HFFc6 (cell line): Measurements from ENCODE around the gene RNASEL. TPM values are rescaled to one million over a fixed set of nuclear protein-coding genes. Genes with fewer than 3 reads are reported as not detected.
A peak's percentile ranks its signal among the peaks of the same experiment; 100 is the strongest.

Experiments used
- DNase-seq: peaks from one replicate; pipeline ENCODE4 v3.0.0-alpha.2; 2018
- H3K27ac Mint-ChIP-seq: 2 replicates; pipeline ENCODE4 v1.8.0; 2020; ENCODE audit warnings: mild to moderate bottlenecking, mixed read lengths
- H3K27me3 Mint-ChIP-seq: 2 replicates; pipeline ENCODE4 v1.8.0; 2021; ENCODE audit warnings: mild to moderate bottlenecking, moderate library complexity, mixed read lengths; ENCODE audit not compliant: insufficient read depth
- H3K36me3 Mint-ChIP-seq: 2 replicates; pipeline ENCODE4 v1.8.0; 2021; ENCODE audit warnings: low read depth, mixed read lengths
- H3K4me1 Mint-ChIP-seq: 2 replicates; pipeline ENCODE4 v1.8.0; 2020; ENCODE audit warnings: low read depth, mixed read lengths
- H3K4me3 Mint-ChIP-seq: 2 replicates; pipeline ENCODE4 v1.8.0; 2020; ENCODE audit warnings: mild to moderate bottlenecking, moderate library complexity, mixed read lengths
- H3K9me3 Mint-ChIP-seq: 2 replicates; pipeline ENCODE4 v1.8.0; 2020; ENCODE audit warnings: mild to moderate bottlenecking, mixed read lengths
- CTCF ChIP-seq: fragments of 200-600 bp; sonication (generic); IDR thresholded peaks from 2 replicates; pipeline ENCODE4 v1.5.0; 2021; ENCODE audit warnings: antibody characterized with exemption, mild to moderate bottlenecking
- total RNA-seq, 6 experiments: library from RNA; stranded (reverse); fragmentation: NEBNext Ultra II Directional; extraction: Animal tissue kit (Norgen Biotek cat#: 25700); gene quantifications; 2 replicates in 1 of 6; 3 replicates in 5 of 6; pipeline ENCODE4 v1.2.3, GENCODE V29; 2021

The RNASEL gene
- total RNA-seq, 6 experiments from 2014 or later: 3.6 to 4.1 (median 3.8) TPM

- peak; percentile 29 for DNase-seq
- Mint-ChIP-seq H3K27me3 (no peaks in the 10 kb centered on the region), H3K36me3 (peaks cover 5% of the 10 kb centered on the region), H3K27ac (no peak overlapping the region), H3K9me3 (no peaks in the 10 kb centered on the region), H3K4me3 (no peak overlapping the region), H3K4me1 (peaks cover 30% of the 10 kb centered on the region)
- no peak for TF ChIP-seq CTCF
Observed at GRCh38 chr1:182575540-182576149, 13.4 kb downstream of the RNASEL start.

- Mint-ChIP-seq H3K36me3 (peaks cover 3% of the 10 kb centered on the region), H3K27ac (no peak overlapping the region), H3K4me1 (peaks cover 30% of the 10 kb centered on the region), H3K27me3 (no peaks in the 10 kb centered on the region), H3K4me3 (no peak overlapping the region), H3K9me3 (no peaks in the 10 kb centered on the region)
- no peak for DNase-seq
- no peak for TF ChIP-seq CTCF
Observed at GRCh38 chr1:182574156-182574555, 14.9 kb downstream of the RNASEL start.

GRCh38 chr1:182570611-182570970 lies 18.5 kb downstream of the RNASEL start:
- Mint-ChIP-seq H3K4me1 (peaks cover 11% of the 10 kb centered on the region), H3K4me3 (no peak overlapping the region), H3K9me3 (no peaks in the 10 kb centered on the region), H3K36me3 (no peaks in the 10 kb centered on the region; the same call in 1 of the 2 replicates), H3K27ac (no peak overlapping the region), H3K27me3 (no peaks in the 10 kb centered on the region)
- TF ChIP-seq CTCF: no peak
- DNase-seq: no peak

GRCh38 chr1:182569939-182570610 lies 19.0 kb downstream of the RNASEL start:
- Mint-ChIP-seq H3K27me3 (peaks cover 2% of the 10 kb centered on the region), H3K36me3 (no peaks in the 10 kb centered on the region), H3K4me3 (no peak overlapping the region), H3K9me3 (no peaks in the 10 kb centered on the region), H3K4me1 (peaks cover 6% of the 10 kb centered on the region; the same call in 1 of the 2 replicates), H3K27ac (no peak overlapping the region)
- DNase-seq: no peak
- no peak for TF ChIP-seq CTCF

- TF ChIP-seq CTCF: no peak
- Mint-ChIP-seq H3K4me3 (no peak overlapping the region), H3K27ac (no peak overlapping the region), H3K9me3 (no peaks in the 10 kb centered on the region), H3K27me3 (peaks cover 3% of the 10 kb centered on the region), H3K36me3 (no peaks in the 10 kb centered on the region), H3K4me1 (peaks cover 6% of the 10 kb centered on the region; the same call in 1 of the 2 replicates)
- no peak for DNase-seq
Observed at GRCh38 chr1:182568647-182569284, 20.3 kb downstream of the RNASEL start.
